ENCODE measurements around the gene ZNF280D.

- TF ChIP-seq CTCF (IDR thresholded peaks at IDR 0.05; ENCODE audit: low read length) (no peak), EZH2 (IDR thresholded peaks at IDR 0.05; ENCODE audit: borderline replicate concordance, low read length) (no peak)
These were observed 13.3 kb downstream of the ZNF280D start for GRCh38 chr15:56719774-56720555.

Data from OCI-LY1 (cell line).